Progenitor cell of endocrine pancreas (in vitro differentiated cells): Measurements from ENCODE around the gene NUDT3. TPM values are rescaled to one million over a fixed set of nuclear protein-coding genes. Genes with fewer than 3 reads are reported as not detected.

ENCODE experiments used
- DNase-seq: peaks from one replicate; pipeline ENCODE4 v3.0.0; 2021; ENCODE audit warnings: low spot score; ENCODE audit not compliant: unreplicated experiment
- H3K27ac Mint-ChIP-seq: 2 replicates; pipeline ENCODE4 v1.8.0; 2021; ENCODE audit warnings: mild to moderate bottlenecking, moderate library complexity, mixed read lengths
- H3K27me3 Mint-ChIP-seq: 2 replicates; pipeline ENCODE4 v1.8.0; 2021; ENCODE audit warnings: mixed read lengths
- H3K36me3 Mint-ChIP-seq: 2 replicates; pipeline ENCODE4 v1.8.0; 2022; ENCODE audit warnings: mixed read lengths; ENCODE audit not compliant: insufficient read depth
- H3K4me1 Mint-ChIP-seq: 2 replicates; pipeline ENCODE4 v1.8.0; 2021; ENCODE audit warnings: low read depth, mixed read lengths
- H3K4me3 Mint-ChIP-seq: 2 replicates; pipeline ENCODE4 v1.8.0; 2021; ENCODE audit warnings: low read depth, mild to moderate bottlenecking, moderate library complexity, mixed read lengths
- H3K9me3 Mint-ChIP-seq: 2 replicates; pipeline ENCODE4 v1.8.0; 2021; ENCODE audit warnings: low read depth, mixed read lengths
- CTCF ChIP-seq: fragments of 200-600 bp; sonication (generic); IDR thresholded peaks from one replicate; pipeline ENCODE4 v1.5.0; 2021; ENCODE audit warnings: antibody characterized with exemption, mild to moderate bottlenecking; ENCODE audit not compliant: unreplicated experiment
- total RNA-seq: library from RNA; stranded (reverse); gene quantifications from 2 replicates; pipeline ENCODE4 v1.2.1, GENCODE V29; 2021

Gene NUDT3
- total RNA-seq, 1 donor from 2014 or later = 20.6 TPM

DNA sequence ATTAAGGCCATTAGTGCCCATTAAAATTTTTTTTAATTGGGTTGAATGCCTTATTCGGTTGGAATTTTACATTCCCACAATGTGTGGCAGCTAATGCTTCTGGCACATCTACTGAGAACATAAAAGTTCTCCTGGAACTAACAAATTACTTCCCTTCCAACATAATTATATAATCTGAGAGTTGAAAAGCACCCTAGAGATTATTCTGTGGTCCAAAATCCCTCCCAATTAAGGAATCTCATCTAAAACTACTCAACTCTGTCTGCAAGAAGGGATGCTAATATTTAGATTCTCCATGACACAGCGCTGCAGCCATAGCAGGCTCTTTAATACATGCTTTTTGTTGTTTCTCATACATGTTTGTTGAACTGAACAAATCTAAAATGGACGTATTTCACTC, 4.0 kb downstream of the NUDT3 start:
- no peaks in the 10 kb centered on the region for H3K36me3 Mint-ChIP-seq
- no peak overlapping the region for H3K27ac Mint-ChIP-seq
- H3K4me1 Mint-ChIP-seq = peaks cover 3% of the 10 kb centered on the region
- no peak overlapping the region for H3K4me3 Mint-ChIP-seq
- no peak for DNase-seq
- no peaks in the 10 kb centered on the region for H3K9me3 Mint-ChIP-seq
- no peaks in the 10 kb centered on the region for H3K27me3 Mint-ChIP-seq
- TF ChIP-seq CTCF = no peak

- no peak for TF ChIP-seq CTCF
These were observed 5.9 kb downstream of the NUDT3 start for GRCh38 chr6:34386316-34387137.

GRCh38 chr6:34385793-34386195, 6.7 kb downstream of the NUDT3 start:
- Mint-ChIP-seq H3K4me1 (no peaks in the 10 kb centered on the region), H3K27me3 (no peaks in the 10 kb centered on the region), H3K27ac (no peak overlapping the region), H3K36me3 (no peaks in the 10 kb centered on the region), H3K4me3 (no peak overlapping the region), H3K9me3 (no peaks in the 10 kb centered on the region)
- TF ChIP-seq CTCF = no peak
- no peak for DNase-seq

More at GRCh38 chr6:34386316-34387137, 5.9 kb downstream of the NUDT3 start:
- Mint-ChIP-seq H3K27ac (no peak overlapping the region), H3K4me3 (no peak overlapping the region), H3K27me3 (no peaks in the 10 kb centered on the region), H3K4me1 (no peaks in the 10 kb centered on the region), H3K36me3 (no peaks in the 10 kb centered on the region), H3K9me3 (no peaks in the 10 kb centered on the region)
- DNase-seq = no peak

DNA sequence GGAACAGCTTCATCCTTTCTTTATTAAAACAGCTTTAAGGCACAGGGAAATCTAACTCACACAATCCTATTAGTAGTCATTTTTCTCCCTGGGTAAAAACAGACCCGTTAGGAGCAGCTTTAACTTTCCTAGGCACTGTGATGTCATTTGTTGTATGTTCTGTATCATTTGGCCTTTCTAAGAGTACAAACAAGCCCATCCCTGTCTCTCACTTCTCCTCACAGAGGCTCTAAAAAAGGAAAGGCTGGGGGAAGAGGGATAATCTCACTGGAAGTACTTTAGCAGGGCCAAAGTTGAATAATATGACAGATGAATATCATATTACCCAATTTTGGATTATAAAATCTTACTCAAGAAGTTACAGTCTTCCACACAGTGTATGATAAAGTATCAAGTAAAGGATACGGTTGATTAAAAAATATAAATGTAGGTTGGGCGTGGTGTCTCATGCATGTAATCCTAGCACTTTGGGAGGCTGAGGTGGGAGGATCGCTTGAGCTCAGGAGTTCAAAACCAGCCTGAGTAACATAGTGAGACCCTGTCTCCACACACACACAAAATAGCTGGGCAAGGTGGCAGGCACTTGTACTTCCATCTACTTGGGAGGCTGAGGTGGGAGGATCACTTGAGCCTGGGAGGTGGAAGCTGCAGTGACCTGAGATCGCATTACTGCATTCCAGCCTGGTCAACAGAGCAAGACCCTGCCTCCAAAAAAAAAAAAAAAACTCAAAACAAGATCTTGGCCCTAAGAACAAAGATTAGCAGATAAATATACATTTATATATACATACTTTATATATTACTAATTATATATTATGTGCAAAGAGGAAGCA, 7.9 kb downstream of the NUDT3 start:
- Mint-ChIP-seq H3K9me3 (no peaks in the 10 kb centered on the region), H3K4me3 (no peak overlapping the region), H3K4me1 (no peaks in the 10 kb centered on the region), H3K36me3 (no peaks in the 10 kb centered on the region), H3K27ac (no peak overlapping the region), H3K27me3 (no peaks in the 10 kb centered on the region)
- no peak for TF ChIP-seq CTCF
- no peak for DNase-seq

DNA sequence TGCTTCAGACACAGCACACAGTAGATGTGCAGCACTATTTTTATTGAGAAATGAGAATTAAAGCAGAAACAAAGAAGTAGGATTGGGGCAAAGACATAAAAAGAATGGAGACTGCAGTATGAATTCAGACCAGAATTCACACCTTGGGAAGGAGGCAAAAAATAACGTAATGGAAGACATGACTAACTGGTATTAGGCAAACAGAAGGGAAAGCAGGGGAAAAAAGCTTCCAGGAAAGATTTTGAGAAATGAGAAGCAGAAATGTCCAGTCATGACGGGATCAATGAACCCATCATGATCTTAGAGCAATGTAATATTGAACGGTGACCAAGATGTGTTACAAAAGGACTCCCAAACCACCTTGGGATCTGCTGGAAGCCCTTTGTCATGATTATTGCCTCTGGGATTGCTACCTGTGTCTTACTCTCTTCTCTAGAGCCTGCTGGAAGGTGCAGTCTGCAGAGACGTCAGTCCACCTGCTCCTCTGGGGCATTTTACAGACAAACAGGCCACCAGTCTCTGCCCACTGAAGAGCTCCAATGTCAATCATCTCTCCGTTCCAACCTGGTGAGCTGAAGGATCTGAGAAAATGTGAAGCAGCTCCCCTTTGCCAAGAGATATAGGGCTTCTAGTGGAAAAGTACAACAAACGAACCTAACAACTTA, 8.7 kb downstream of the NUDT3 start:
- no peak overlapping the region for H3K27ac Mint-ChIP-seq
- H3K4me3 Mint-ChIP-seq = no peak overlapping the region
- DNase-seq = no peak
- H3K27me3 Mint-ChIP-seq = no peaks in the 10 kb centered on the region
- no peak for TF ChIP-seq CTCF
- no peaks in the 10 kb centered on the region for H3K4me1 Mint-ChIP-seq
- no peaks in the 10 kb centered on the region for H3K9me3 Mint-ChIP-seq
- H3K36me3 Mint-ChIP-seq = no peaks in the 10 kb centered on the region
